GM12801 (cell line): ENCODE measurements around the gene SRBD1.

Experiments used
- CTCF ChIP-seq: IDR thresholded peaks from one replicate; pipeline ENCODE4 v1.5.1; 2011; ENCODE audit warnings: control low read depth; ENCODE audit not compliant: insufficient read length; ENCODE audit errors: extremely low read depth

Gene SRBD1

GRCh38 chr2:45396671-45397070 is 214.4 kb downstream of the SRBD1 start:
- TF ChIP-seq CTCF = no peak

- TF ChIP-seq CTCF = no peak
These were observed 216.2 kb downstream of the SRBD1 start for GRCh38 chr2:45394842-45395241.

- no peak for TF ChIP-seq CTCF
These were observed 216.9 kb downstream of the SRBD1 start for GRCh38 chr2:45394216-45394615.

- no peak for TF ChIP-seq CTCF
These were observed 219.2 kb downstream of the SRBD1 start for GRCh38 chr2:45391866-45392265.

- TF ChIP-seq CTCF = no peak
These were observed 220.2 kb downstream of the SRBD1 start for GRCh38 chr2:45390861-45391260.

- TF ChIP-seq CTCF = no peak
These were observed 220.6 kb downstream of the SRBD1 start for GRCh38 chr2:45390441-45390840.

- no peak for TF ChIP-seq CTCF
These were observed 222.4 kb downstream of the SRBD1 start for GRCh38 chr2:45388541-45389100.

- no peak for TF ChIP-seq CTCF
These were observed 228.3 kb downstream of the SRBD1 start for GRCh38 chr2:45382744-45383143.
